Mucosa of stomach (tissue), 1 donor: ENCODE data around the gene GRID1.

Experiments
- H3K27me3 ChIP-seq: one replicate; pipeline ENCODE4 v1.7.0; 2013; ENCODE audit warnings: mild to moderate bottlenecking, low read length; ENCODE audit not compliant: control insufficient read depth, insufficient read depth
- H3K36me3 ChIP-seq: one replicate; pipeline ENCODE4 v1.7.0; 2013; ENCODE audit warnings: low read length; ENCODE audit not compliant: control insufficient read depth, insufficient read depth
- H3K4me1 ChIP-seq: one replicate; pipeline ENCODE4 v1.7.0; 2013; ENCODE audit warnings: mild to moderate bottlenecking, low read length; ENCODE audit not compliant: control insufficient read depth, insufficient read depth
- H3K4me3 ChIP-seq: one replicate; pipeline ENCODE4 v1.7.0; 2013; ENCODE audit warnings: low read length
- H3K9ac ChIP-seq: one replicate; pipeline ENCODE4 v1.7.0; 2013; ENCODE audit warnings: mild to moderate bottlenecking, low read length, moderate library complexity
- H3K9me3 ChIP-seq: one replicate; pipeline ENCODE4 v1.7.0; 2013; ENCODE audit warnings: mild to moderate bottlenecking, low read length, moderate library complexity; ENCODE audit not compliant: control insufficient read depth
- donor health status: Pancreatic carcinoma.

The GRID1 gene

GRCh38 chr10:86232644-86233043, 134.0 kb downstream of the GRID1 start:
- H3K36me3 ChIP-seq: no peaks in the 10 kb centered on the region
- no peak overlapping the region for H3K9ac ChIP-seq
- no peaks in the 10 kb centered on the region for H3K27me3 ChIP-seq
- no peaks in the 10 kb centered on the region for H3K9me3 ChIP-seq
- H3K4me1 ChIP-seq: no peaks in the 10 kb centered on the region
- H3K4me3 ChIP-seq: no peak overlapping the region

- no peaks in the 10 kb centered on the region for H3K9me3 ChIP-seq
- no peaks in the 10 kb centered on the region for H3K36me3 ChIP-seq
- H3K4me1 ChIP-seq: no peaks in the 10 kb centered on the region
- H3K4me3 ChIP-seq: no peak overlapping the region
- H3K9ac ChIP-seq: no peak overlapping the region
- H3K27me3 ChIP-seq: no peaks in the 10 kb centered on the region
These were observed 134.6 kb downstream of the GRID1 start for GRCh38 chr10:86231796-86232560.

- Histone ChIP-seq H3K36me3 (no peaks in the 10 kb centered on the region), H3K9me3 (no peaks in the 10 kb centered on the region), H3K27me3 (no peaks in the 10 kb centered on the region), H3K9ac (no peak overlapping the region), H3K4me1 (no peaks in the 10 kb centered on the region), H3K4me3 (no peak overlapping the region)
These were observed 135.9 kb downstream of the GRID1 start for GRCh38 chr10:86230557-86231180.

GRCh38 chr10:86229811-86230556, 136.6 kb downstream of the GRID1 start:
- Histone ChIP-seq H3K27me3 (no peaks in the 10 kb centered on the region), H3K4me1 (no peaks in the 10 kb centered on the region)

GRCh38 chr10:86229376-86229775, 137.2 kb downstream of the GRID1 start:
- Histone ChIP-seq H3K4me3 (no peak overlapping the region), H3K4me1 (no peaks in the 10 kb centered on the region), H3K36me3 (no peaks in the 10 kb centered on the region), H3K27me3 (no peaks in the 10 kb centered on the region), H3K9ac (no peak overlapping the region), H3K9me3 (no peaks in the 10 kb centered on the region)

More at GRCh38 chr10:86229811-86230556, 136.6 kb downstream of the GRID1 start:
- Histone ChIP-seq H3K9ac (no peak overlapping the region), H3K9me3 (no peaks in the 10 kb centered on the region), H3K36me3 (no peaks in the 10 kb centered on the region), H3K4me3 (no peak overlapping the region)

- no peaks in the 10 kb centered on the region for H3K27me3 ChIP-seq
- no peak overlapping the region for H3K9ac ChIP-seq
- no peaks in the 10 kb centered on the region for H3K36me3 ChIP-seq
- no peak overlapping the region for H3K4me3 ChIP-seq
- H3K9me3 ChIP-seq: no peaks in the 10 kb centered on the region
- H3K4me1 ChIP-seq: no peaks in the 10 kb centered on the region
These were observed 138.9 kb downstream of the GRID1 start for GRCh38 chr10:86227501-86228258.

- Histone ChIP-seq H3K4me3 (no peak overlapping the region), H3K9ac (no peak overlapping the region), H3K36me3 (no peaks in the 10 kb centered on the region), H3K9me3 (no peaks in the 10 kb centered on the region), H3K27me3 (no peaks in the 10 kb centered on the region), H3K4me1 (no peaks in the 10 kb centered on the region)
These were observed 139.8 kb downstream of the GRID1 start for GRCh38 chr10:86226781-86227201.

- Histone ChIP-seq H3K27me3 (no peaks in the 10 kb centered on the region), H3K36me3 (no peaks in the 10 kb centered on the region), H3K4me3 (no peak overlapping the region), H3K9me3 (no peaks in the 10 kb centered on the region), H3K4me1 (no peaks in the 10 kb centered on the region), H3K9ac (no peak overlapping the region)
These were observed 140.6 kb downstream of the GRID1 start for GRCh38 chr10:86226016-86226415.

GRCh38 chr10:86225103-86225782, 141.4 kb downstream of the GRID1 start:
- no peak overlapping the region for H3K4me3 ChIP-seq
- H3K9me3 ChIP-seq: no peaks in the 10 kb centered on the region
- no peaks in the 10 kb centered on the region for H3K36me3 ChIP-seq
- H3K4me1 ChIP-seq: no peaks in the 10 kb centered on the region
- H3K27me3 ChIP-seq: no peaks in the 10 kb centered on the region
- H3K9ac ChIP-seq: no peak overlapping the region

- Histone ChIP-seq H3K4me1 (no peaks in the 10 kb centered on the region), H3K27me3 (no peaks in the 10 kb centered on the region), H3K9ac (no peak overlapping the region)
These were observed 142.1 kb downstream of the GRID1 start for GRCh38 chr10:86224354-86225102.

GRCh38 chr10:86223256-86223655, 143.3 kb downstream of the GRID1 start:
- Histone ChIP-seq H3K4me3 (no peak overlapping the region), H3K9me3 (no peaks in the 10 kb centered on the region), H3K4me1 (no peaks in the 10 kb centered on the region), H3K36me3 (no peaks in the 10 kb centered on the region), H3K27me3 (no peaks in the 10 kb centered on the region), H3K9ac (no peak overlapping the region)

More at GRCh38 chr10:86224354-86225102, 142.1 kb downstream of the GRID1 start:
- Histone ChIP-seq H3K36me3 (no peaks in the 10 kb centered on the region), H3K9me3 (no peaks in the 10 kb centered on the region), H3K4me3 (no peak overlapping the region)
